DMS114 treated with DMSO at 0.1 percent for 48 hours (cell line): ENCODE measurements around the gene GPR25.

ENCODE experiments used
- DNase-seq: peaks from one replicate; lab custom pipeline; 2025; ENCODE audit not compliant: unreplicated experiment; lab: John Stamatoyannopoulos, UW

Gene GPR25

GRCh38 chr1:200873116-200873670 is 412 bp downstream of the GPR25 start:
- no peak for DNase-seq

- no peak for DNase-seq
These were observed 1.1 kb downstream of the GPR25 start for GRCh38 chr1:200873671-200874397.

- DNase-seq, result no peak
These were observed 1.9 kb downstream of the GPR25 start for GRCh38 chr1:200874694-200875093.

- no peak for DNase-seq
These were observed 2.6 kb downstream of the GPR25 start for GRCh38 chr1:200875416-200875815.

- DNase-seq, result no peak
These were observed 4.2 kb downstream of the GPR25 start for GRCh38 chr1:200877010-200877409.

- DNase-seq, result no peak
These were observed 5.2 kb downstream of the GPR25 start for GRCh38 chr1:200877839-200878551.

GRCh38 chr1:200880212-200880611 is 7.4 kb downstream of the GPR25 start:
- no peak for DNase-seq

GRCh38 chr1:200883118-200883517 is 10.3 kb downstream of the GPR25 start:
- DNase-seq, result no peak

GRCh38 chr1:200885623-200886402 is 13.0 kb downstream of the GPR25 start:
- DNase-seq, result no peak

GRCh38 chr1:200886594-200886993 is 13.8 kb downstream of the GPR25 start:
- no peak for DNase-seq

GRCh38 chr1:200887036-200887435 is 14.3 kb downstream of the GPR25 start:
- DNase-seq, result no peak

GRCh38 chr1:200887772-200888348 is 15.1 kb downstream of the GPR25 start:
- DNase-seq, result no peak

- DNase-seq, result no peak
These were observed 15.6 kb downstream of the GPR25 start for GRCh38 chr1:200888349-200888838.

- DNase-seq, result no peak
These were observed 16.8 kb downstream of the GPR25 start for GRCh38 chr1:200889571-200889970.

- DNase-seq, result no peak
These were observed 17.2 kb downstream of the GPR25 start for GRCh38 chr1:200890027-200890426.

- peak; percentile 43 for DNase-seq
These were observed 18.3 kb downstream of the GPR25 start for GRCh38 chr1:200890818-200891773.

- DNase-seq, result no peak
These were observed 19.0 kb downstream of the GPR25 start for GRCh38 chr1:200891774-200892157.

GRCh38 chr1:200892546-200892945 is 19.8 kb downstream of the GPR25 start:
- no peak for DNase-seq

- DNase-seq, result no peak
These were observed 20.2 kb downstream of the GPR25 start for GRCh38 chr1:200892958-200893357.

- no peak for DNase-seq
These were observed 20.7 kb downstream of the GPR25 start for GRCh38 chr1:200893411-200893901.
